DMS79 (cell line): Measurements from ENCODE around the gene LIN37.

Experiments
- DNase-seq: peaks from one replicate; lab custom pipeline; 2025; lab: John Stamatoyannopoulos, UW

LIN37 gene

GRCh38 chr19:35775046-35775297, 26.6 kb downstream of the LIN37 start:
- DNase-seq = no peak

- peak; percentile 95 for DNase-seq
Measured at GRCh38 chr19:35775298-35776101, 27.1 kb downstream of the LIN37 start, which contains the start of gene ARHGAP33. Gene ARHGAP33, plus strand, starts transcription at chr19:35775564. Its CDS starts 95 bp downstream, at chr19:35775659.

DNA sequence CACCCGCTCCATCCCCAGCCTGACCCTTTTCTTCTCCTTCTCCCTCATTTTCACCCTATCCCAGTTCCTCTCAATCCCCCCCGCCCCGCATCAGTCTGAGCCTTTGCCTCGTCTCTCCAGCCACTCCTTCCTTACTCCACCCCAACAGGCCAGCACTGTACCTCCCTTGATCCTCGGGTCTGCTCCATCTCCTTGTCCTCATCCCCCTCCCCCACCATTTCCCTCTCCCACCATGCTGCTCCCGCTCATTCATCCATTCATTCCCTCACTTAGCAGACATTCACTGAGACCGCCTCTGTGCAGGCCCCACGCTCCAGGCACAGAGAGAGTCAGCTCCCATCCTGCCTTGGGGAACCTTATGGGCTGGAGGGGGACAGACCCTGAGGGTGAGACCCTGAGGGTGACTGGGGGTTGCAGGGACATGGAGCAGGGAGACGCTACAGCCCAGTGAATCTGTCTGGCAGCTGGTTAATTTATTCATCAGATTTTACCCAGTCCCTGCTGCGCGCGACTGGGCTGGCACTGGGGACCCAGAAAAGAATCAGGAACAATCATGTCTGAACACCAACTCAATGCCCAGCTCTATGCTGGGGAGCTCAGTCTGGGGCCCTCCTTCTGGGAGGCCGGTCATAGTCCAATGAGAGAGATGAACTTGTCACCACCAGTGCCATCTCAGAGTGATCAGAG, 27.9 kb downstream of the LIN37 start:
- no peak for DNase-seq

GRCh38 chr19:35777086-35777841, 28.9 kb downstream of the LIN37 start:
- no peak for DNase-seq

GRCh38 chr19:35777961-35778360, 29.6 kb downstream of the LIN37 start:
- no peak for DNase-seq

- no peak for DNase-seq
Measured at GRCh38 chr19:35779033-35779432, 30.7 kb downstream of the LIN37 start.

GRCh38 chr19:35780058-35780457, 31.7 kb downstream of the LIN37 start:
- no peak for DNase-seq

- no peak for DNase-seq
Measured at GRCh38 chr19:35780717-35781116, 32.3 kb downstream of the LIN37 start.

DNA sequence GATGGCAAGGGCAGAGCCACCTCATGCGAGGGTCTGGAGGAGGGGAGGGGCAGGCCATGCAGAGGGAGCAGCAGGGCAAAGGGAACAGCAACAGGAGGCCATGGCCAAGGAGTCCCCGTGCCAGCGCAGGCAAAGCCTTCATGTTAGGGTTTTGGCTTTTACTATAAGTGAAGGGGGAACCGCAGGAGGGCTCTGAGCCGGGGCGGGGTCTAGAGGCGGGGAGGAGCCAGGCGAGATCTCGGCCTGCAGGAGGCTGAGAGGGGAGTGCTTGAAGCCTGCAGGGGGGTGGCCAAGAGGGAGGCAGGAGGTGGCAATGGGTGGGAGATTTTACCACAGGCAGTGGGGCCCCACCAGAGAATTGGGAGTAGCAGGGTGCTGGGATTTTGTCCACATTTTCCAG, 33.3 kb downstream of the LIN37 start:
- DNase-seq = no peak

- DNase-seq = no peak
Measured at GRCh38 chr19:35782589-35782988, 34.2 kb downstream of the LIN37 start.

DNA sequence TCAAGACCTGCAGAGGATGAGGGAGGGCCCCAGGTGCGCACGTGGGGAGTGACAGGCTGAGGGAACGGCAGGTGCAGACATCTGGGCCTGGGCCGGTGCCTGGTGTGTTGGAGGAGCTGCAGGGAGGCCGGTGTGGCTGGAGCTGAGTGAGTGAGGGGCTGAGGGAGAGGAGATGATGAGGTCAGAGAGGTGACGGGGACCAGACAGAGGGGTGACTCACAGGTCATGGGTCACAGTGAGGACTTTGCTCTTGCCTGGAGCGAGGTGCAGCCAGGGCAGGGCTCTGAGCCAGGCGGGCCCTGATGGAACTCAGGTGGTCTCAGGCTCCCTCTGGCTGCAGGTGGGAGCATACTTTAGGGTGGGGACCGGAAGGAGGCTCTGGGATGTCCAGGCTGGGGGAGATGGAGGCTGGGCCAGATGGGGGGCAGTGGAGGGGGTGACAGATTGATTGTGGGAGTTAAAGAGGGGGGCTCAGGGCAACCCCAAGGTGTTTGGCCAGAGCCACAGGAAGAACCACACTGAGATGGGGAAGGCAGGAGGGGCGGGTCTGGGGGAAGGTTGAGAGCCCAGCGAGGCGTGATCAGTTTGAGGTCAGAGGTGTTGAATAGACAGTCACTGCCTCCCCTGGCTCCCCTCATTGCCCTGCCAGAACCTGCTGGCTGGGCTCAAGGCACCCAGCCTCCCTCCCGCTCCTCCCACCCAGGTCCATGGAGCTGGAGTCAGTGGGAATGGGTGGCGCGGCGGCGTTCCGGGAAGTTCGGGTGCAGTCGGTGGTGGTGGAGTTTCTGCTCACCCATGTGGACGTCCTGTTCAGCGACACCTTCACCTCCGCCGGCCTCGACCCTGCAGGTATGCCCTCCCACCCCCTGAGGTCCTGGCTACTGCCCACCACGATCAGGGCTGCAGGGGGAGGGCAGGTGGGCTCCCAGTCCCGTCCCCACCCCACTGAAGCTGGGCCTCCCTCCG, 35.4 kb downstream of the LIN37 start:
- no peak for DNase-seq

DNA sequence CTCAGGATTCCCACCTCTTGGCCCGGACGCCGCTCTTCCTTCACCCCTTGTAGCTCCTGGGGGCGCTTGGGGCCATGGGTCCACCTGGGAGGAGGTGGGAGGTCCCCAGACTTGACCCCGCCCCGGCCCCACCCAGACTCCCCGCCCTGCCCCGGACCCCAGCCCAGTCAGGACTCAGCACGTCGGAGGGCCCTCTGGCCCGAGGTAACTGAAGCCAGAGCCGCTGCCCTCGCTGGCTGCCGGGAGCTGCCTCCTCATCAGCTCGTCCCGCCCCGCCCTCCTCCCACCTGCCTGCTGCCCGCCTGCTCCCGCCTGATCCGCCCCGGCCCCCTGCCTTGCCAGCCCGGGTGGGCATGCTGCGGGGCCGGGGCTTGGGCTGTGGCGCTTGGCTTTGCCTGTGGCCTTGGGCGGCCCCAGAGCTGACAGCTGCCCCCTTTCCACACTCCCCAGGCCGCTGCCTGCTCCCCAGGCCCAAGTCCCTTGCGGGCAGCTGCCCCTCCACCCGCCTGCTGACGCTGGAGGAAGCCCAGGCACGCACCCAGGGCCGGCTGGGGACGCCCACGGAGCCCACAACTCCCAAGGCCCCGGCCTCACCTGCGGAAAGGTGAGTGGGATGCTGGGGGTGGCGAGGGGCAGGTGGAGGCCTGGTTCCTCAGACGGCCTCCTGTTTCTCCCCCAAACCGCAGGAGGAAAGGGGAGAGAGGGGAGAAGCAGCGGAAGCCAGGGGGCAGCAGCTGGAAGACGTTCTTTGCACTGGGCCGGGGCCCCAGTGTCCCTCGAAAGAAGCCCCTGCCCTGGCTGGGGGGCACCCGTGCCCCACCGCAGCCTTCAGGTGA, 36.3 kb downstream of the LIN37 start:
- no peak for DNase-seq

DNA sequence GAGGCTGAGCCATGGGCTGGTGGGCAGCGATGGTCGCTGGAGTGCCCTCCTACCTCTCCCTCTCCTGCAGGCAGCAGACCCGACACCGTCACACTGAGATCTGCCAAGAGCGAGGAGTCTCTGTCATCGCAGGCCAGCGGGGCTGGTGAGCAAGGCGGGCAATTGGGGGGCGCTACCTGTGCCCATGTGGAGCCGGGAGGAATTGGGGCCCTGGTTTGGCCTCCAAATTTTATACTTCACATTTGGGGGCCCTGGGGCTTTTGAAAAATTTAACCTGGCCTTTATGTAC, 36.9 kb downstream of the LIN37 start:
- DNase-seq = no peak

DNA sequence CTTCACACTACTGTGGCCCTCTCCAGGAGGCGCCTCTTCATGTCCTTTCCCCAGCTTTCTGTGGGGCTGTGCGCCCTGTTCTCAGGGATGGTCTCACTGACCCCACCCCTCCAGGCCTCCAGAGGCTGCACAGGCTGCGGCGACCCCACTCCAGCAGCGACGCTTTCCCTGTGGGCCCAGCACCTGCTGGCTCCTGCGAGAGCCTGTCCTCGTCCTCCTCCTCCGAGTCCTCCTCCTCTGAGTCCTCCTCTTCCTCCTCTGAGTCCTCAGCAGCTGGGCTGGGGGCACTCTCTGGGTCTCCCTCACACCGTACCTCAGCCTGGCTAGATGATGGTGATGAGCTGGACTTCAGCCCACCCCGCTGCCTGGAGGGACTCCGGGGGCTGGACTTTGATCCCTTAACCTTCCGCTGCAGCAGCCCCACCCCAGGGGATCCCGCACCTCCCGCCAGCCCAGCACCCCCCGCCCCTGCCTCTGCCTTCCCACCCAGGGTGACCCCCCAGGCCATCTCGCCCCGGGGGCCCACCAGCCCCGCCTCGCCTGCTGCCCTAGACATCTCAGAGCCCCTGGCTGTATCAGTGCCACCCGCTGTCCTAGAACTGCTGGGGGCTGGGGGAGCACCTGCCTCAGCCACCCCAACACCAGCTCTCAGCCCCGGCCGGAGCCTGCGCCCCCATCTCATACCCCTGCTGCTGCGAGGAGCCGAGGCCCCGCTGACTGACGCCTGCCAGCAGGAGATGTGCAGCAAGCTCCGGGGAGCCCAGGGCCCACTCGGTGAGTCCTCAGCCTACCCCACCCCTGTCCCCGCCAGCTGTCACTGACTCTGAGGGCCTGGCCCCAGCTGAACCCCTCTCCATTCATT, 38.2 kb downstream of the LIN37 start:
- DNase-seq = no peak

DNA sequence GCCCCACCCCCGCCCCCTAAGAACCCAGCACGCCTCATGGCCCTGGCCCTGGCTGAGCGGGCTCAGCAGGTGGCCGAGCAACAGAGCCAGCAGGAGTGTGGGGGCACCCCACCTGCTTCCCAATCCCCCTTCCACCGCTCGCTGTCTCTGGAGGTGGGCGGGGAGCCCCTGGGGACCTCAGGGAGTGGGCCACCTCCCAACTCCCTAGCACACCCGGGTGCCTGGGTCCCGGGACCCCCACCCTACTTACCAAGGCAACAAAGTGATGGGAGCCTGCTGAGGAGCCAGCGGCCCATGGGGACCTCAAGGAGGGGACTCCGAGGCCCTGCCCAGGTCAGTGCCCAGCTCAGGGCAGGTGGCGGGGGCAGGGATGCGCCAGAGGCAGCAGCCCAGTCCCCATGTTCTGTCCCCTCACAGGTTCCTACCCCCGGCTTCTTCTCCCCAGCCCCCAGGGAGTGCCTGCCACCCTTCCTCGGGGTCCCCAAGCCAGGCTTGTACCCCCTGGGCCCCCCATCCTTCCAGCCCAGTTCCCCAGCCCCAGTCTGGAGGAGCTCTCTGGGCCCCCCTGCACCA, 38.9 kb downstream of the LIN37 start:
- no peak for DNase-seq

GRCh38 chr19:35788205-35788960, 40.0 kb downstream of the LIN37 start:
- DNase-seq = no peak

- DNase-seq = no peak
Measured at GRCh38 chr19:35789195-35789977, 41.0 kb downstream of the LIN37 start.
